Measurements from ENCODE around the gene SHC3.

DNA sequence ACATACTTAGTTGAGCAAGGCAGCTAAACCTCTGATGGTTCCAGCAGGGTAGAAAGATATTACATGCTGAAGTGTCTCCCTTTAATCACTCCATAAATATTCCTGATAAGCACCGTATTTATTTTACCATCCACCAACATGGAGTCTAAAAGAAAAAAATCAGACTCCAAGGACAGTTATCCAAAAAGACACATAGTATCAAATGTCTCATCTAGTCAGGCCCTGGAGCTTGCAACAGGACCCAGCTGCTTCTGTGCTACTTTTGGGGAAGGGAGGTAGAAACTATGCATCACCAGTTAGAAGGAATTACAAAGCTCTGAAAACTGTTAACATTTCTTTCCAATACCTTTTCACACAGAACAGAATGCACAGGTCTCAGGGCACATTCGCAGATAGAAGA lies 99.2 kb downstream of the SHC3 start:
- TF ChIP-seq, protein P1, sequence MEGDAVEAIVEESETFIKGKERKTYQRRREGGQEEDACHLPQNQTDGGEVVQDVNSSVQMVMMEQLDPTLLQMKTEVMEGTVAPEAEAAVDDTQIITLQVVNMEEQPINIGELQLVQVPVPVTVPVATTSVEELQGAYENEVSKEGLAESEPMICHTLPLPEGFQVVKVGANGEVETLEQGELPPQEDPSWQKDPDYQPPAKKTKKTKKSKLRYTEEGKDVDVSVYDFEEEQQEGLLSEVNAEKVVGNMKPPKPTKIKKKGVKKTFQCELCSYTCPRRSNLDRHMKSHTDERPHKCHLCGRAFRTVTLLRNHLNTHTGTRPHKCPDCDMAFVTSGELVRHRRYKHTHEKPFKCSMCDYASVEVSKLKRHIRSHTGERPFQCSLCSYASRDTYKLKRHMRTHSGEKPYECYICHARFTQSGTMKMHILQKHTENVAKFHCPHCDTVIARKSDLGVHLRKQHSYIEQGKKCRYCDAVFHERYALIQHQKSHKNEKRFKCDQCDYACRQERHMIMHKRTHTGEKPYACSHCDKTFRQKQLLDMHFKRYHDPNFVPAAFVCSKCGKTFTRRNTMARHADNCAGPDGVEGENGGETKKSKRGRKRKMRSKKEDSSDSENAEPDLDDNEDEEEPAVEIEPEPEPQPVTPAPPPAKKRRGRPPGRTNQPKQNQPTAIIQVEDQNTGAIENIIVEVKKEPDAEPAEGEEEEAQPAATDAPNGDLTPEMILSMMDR (IDR thresholded peaks at IDR 0.05): no peak
- no peak for TF ChIP-seq ZFX (IDR thresholded peaks at IDR 0.05; ENCODE audit: borderline replicate concordance)

Measured in 22Rv1 (cell line).